ENCODE measurements around the gene ZBTB45. TPM values are rescaled to one million over a fixed set of nuclear protein-coding genes. Genes with fewer than 3 reads are reported as not detected.

The ZBTB45 gene
- total and polyA plus RNA-seq, 10 of the 15 experiments (the other 5 are each of a cell fraction or from before 2014, with no cell fraction given), result 0.29 to 17.2 (median 4.2) TPM

- TF ChIP-seq E4F1 (IDR thresholded peaks at IDR 0.05; ENCODE audit: borderline replicate concordance, partially characterized antibody) (peak; percentile 92), EP300 (IDR thresholded peaks at IDR 0.05; ENCODE audit: borderline replicate concordance in 1 of 2, control insufficient read depth in 1 of 2, low read depth in 2 of 2, low read length in 2 of 2) (no peak), IKZF1 (conservative IDR thresholded peaks at IDR 0.05) (peak; percentile 99), FOS (IDR thresholded peaks at IDR 0.05; ENCODE audit: borderline replicate concordance, extremely low read depth, insufficient read length) (no peak), TBL1XR1 (IDR thresholded peaks at IDR 0.05; ENCODE audit: low read depth, low read length) (peak; percentile 45; the same call in 1 of the 2 replicates), ZNF384 (IDR thresholded peaks at IDR 0.05; ENCODE audit: borderline replicate concordance, low read depth, low read length) (no peak), EGR1 (IDR thresholded peaks at IDR 0.05; ENCODE audit: borderline replicate concordance in 1 of 2, low read depth in 2 of 2, low read length in 2 of 2) (peak; percentile 26 to 28; a peak in 2 of 3 replicates), DPF2 (IDR thresholded peaks at IDR 0.05) (0 out of 2 replicates have a peak, but pooled peaks have one; percentile 64)
Observed at GRCh38 chr19:58554494-58555368, 35.1 kb upstream of the ZBTB45 start, which contains the start of gene CHMP2A (continued).

Data from GM12878 (cell line).